A204.1 (cell line): ENCODE data around the gene SPEG.

ENCODE experiments used
- FAIRE-seq: peaks from 2 replicates; lab custom pipeline; 2012; peaks lifted over from hg19 to GRCh38; lab: Jason Lieb, UNC

The SPEG gene

DNA sequence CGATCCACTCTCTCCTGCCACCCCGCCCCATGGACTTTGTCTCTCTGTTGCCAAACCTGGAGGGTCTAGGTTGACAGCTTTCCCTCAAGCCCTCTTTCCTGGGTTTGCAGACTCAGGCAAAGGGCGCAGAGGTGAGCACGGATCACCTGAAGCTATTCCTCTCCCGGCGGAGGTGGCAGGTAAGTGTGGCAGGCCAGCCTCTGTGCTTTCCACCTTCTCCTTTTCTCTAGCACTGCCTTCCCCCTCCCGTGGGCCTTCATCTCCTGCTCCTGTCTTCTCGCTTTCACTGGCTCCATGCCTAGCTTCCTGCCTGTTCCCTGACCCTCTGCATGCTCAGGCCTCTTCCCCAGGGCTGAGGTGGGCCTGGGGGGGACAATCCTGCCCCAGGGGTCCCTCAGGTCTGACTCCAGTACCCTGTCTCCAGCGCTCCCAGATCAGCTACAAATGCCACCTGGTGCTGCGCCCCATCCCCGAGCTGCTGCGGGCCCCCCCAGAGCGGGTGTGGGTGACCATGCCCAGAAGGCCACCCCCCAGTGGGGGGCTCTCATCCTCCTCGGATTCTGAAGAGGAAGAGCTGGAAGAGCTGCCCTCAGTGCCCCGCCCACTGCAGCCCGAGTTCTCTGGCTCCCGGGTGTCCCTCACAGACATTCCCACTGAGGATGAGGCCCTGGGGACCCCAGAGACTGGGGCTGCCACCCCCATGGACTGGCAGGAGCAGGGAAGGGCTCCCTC lies 48.2 kb downstream of the SPEG start:
- FAIRE-seq: no peak

DNA sequence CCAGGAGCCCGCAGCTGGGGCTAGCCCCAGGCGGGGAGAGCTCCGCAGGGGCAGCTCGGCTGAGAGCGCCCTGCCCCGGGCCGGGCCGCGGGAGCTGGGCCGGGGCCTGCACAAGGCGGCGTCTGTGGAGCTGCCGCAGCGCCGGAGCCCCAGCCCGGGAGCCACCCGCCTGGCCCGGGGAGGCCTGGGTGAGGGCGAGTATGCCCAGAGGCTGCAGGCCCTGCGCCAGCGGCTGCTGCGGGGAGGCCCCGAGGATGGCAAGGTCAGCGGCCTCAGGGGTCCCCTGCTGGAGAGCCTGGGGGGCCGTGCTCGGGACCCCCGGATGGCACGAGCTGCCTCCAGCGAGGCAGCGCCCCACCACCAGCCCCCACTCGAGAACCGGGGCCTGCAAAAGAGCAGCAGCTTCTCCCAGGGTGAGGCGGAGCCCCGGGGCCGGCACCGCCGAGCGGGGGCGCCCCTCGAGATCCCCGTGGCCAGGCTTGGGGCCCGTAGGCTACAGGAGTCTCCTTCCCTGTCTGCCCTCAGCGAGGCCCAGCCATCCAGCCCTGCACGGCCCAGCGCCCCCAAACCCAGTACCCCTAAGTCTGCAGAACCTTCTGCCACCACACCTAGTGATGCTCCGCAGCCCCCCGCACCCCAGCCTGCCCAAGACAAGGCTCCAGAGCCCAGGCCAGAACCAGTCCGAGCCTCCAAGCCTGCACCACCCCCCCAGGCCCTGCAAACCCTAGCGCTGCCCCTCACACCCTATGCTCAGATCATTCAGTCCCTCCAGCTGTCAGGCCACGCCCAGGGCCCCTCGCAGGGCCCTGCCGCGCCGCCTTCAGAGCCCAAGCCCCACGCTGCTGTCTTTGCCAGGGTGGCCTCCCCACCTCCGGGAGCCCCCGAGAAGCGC lies 49.1 kb downstream of the SPEG start:
- FAIRE-seq: no peak

DNA sequence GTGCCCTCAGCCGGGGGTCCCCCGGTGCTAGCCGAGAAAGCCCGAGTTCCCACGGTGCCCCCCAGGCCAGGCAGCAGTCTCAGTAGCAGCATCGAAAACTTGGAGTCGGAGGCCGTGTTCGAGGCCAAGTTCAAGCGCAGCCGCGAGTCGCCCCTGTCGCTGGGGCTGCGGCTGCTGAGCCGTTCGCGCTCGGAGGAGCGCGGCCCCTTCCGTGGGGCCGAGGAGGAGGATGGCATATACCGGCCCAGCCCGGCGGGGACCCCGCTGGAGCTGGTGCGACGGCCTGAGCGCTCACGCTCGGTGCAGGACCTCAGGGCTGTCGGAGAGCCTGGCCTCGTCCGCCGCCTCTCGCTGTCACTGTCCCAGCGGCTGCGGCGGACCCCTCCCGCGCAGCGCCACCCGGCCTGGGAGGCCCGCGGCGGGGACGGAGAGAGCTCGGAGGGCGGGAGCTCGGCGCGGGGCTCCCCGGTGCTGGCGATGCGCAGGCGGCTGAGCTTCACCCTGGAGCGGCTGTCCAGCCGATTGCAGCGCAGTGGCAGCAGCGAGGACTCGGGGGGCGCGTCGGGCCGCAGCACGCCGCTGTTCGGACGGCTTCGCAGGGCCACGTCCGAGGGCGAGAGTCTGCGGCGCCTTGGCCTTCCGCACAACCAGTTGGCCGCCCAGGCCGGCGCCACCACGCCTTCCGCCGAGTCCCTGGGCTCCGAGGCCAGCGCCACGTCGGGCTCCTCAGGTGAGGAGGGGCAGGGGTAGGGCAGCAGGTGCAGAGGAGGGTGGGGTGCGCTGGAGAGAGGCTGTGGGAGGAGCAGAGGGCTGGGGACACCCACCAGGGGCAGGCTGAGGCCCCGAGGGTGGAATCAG lies 49.9 kb downstream of the SPEG start:
- FAIRE-seq: no peak

DNA sequence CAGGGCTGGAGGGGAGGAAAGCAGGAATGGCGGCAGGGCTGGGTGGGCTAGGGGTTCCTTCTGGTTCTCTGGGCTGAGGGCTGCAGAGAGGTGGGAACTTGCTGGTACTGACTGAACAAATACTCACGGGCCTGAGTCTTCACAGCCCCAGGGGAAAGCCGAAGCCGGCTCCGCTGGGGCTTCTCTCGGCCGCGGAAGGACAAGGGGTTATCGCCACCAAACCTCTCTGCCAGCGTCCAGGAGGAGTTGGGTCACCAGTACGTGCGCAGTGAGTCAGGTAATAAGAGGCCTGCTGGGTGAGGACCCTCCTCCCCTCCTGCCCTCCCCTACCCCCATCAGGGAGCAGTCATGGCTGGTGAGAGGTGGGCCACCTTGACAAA lies 50.5 kb downstream of the SPEG start:
- no peak for FAIRE-seq

DNA sequence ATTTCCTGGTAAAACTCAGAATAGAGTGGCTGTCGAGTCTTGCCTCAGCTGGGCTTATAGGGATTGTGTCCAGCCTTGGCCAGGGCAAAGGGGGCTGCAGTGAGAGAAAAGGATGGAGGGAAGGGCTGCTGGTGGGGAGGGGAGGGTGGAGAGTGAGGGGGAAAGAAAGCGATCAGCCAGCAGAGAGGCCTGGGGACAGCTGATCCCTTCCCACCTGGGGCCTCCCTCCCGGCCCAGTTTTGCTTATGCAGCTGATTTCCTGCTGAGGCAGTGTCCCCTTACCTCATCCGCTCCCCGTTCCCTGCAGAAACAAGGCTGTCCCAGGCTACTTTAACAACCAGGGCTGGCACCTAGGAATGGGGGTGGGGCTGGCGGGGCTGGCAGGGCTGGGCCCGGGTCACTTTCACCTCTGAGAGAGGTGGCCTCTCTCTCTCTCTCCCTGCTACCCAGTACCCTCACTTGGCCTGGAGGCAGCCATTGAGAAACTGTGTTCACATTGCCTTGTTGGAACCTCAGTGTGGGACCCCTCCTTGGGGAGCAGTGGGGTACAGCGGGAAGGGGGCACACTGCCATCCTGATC lies 51.8 kb downstream of the SPEG start:
- FAIRE-seq: no peak

DNA sequence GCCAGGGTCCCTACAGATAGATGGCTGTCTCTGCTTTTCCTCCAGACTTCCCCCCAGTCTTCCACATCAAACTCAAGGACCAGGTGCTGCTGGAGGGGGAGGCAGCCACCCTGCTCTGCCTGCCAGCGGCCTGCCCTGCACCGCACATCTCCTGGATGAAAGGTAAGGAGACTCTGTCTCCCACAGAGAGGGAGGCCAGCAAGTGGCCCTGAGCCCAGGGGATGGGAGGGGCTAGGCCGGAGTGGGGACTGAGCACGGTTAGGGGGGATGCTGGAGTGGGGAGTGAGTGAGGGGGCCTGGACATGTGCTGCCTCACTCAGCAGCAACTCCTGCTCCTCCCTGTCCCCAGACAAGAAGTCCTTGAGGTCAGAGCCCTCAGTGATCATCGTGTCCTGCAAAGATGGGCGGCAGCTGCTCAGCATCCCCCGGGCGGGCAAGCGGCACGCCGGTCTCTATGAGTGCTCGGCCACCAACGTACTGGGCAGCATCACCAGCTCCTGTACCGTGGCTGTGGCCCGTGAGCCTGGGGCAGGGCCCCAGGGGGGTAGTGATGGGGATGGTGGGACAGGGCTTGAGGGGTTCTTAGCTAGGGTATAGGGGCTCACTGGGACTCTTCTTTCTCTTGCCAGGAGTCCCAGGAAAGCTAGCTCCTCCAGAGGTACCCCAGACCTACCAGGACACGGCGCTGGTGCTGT lies 53.7 kb downstream of the SPEG start:
- FAIRE-seq: no peak

DNA sequence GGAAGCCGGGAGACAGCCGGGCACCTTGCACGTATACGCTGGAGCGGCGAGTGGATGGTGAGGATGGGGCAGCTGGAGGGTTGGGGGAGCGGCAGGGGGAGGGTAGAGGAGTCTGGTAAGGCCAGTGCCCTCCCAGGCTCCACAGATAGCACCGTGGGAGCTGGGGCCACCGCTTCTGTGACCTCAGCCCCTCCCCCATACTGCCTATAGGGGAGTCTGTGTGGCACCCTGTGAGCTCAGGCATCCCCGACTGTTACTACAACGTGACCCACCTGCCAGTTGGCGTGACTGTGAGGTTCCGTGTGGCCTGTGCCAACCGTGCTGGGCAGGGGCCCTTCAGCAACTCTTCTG lies 54.2 kb downstream of the SPEG start:
- FAIRE-seq: no peak

DNA sequence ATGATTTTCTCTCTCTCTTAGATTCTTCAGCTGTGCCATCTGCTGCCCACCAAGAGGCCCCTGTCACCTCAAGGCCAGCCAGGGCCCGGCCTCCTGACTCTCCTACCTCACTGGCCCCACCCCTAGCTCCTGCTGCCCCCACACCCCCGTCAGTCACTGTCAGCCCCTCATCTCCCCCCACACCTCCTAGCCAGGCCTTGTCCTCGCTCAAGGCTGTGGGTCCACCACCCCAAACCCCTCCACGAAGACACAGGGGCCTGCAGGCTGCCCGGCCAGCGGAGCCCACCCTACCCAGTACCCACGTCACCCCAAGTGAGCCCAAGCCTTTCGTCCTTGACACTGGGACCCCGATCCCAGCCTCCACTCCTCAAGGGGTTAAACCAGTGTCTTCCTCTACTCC lies 54.7 kb downstream of the SPEG start:
- no peak for FAIRE-seq

DNA sequence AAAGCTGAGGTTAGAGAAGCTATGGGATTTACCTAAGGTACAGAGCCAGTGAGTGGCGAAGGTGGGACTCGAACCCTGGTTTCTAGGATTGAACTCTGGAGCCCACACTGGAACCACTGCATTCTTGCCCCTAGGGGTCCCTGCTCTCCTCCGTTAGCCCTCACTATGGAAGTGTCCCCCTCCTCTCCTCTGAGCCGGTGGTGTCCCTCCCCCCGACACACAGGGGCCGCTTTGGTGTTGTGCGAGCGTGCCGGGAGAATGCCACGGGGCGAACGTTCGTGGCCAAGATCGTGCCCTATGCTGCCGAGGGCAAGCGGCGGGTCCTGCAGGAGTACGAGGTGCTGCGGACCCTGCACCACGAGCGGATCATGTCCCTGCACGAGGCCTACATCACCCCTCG lies 55.5 kb downstream of the SPEG start:
- no peak for FAIRE-seq

DNA sequence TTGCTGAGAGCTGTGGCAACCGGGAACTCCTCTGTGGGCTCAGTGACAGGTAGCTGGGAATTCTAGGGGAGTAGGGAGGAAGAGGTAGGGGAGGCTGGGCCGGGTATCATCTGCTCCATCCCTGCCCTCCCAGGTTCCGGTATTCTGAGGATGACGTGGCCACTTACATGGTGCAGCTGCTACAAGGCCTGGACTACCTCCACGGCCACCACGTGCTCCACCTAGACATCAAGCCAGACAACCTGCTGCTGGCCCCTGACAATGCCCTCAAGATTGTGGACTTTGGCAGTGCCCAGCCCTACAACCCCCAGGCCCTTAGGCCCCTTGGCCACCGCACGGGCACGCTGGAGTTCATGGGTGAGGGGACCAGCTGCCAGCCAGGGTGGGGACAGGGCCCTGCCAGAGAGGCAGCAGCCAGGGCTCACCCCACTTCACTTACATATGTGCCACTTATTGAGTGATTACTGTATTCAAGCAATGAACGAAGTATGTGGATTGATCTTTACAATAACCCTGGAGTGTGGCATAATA lies 56.0 kb downstream of the SPEG start:
- no peak for FAIRE-seq

DNA sequence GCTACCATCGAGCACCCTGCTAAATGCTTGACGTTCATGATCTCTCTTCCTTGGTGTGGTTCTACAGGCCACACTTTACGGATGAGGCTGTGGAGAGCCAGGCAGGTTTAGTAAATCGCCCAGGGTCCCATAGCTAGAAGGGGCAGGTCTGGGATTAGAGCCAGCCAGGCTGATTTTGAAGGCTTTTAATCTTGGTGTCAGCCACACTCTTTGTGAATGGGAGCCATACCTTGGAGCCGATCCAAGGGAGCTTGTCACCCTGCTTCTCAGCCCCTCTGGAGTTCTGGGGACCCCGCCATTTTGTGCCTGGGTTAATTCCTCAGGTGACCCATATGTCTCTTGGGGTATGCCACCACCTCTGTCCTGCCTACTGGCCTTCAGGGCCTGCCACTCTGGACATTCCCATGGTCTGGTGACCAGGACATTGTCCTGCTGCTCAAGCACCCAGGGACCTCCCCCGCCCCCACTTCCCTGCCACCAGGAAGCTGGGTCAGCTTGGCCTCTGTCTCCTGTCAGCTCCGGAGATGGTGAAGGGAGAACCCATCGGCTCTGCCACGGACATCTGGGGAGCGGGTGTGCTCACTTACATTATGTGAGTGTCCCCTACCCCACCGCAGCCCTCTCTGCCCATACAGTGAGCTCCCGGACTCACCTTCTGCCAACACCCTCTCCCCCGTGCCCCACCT lies 56.8 kb downstream of the SPEG start:
- no peak for FAIRE-seq

DNA sequence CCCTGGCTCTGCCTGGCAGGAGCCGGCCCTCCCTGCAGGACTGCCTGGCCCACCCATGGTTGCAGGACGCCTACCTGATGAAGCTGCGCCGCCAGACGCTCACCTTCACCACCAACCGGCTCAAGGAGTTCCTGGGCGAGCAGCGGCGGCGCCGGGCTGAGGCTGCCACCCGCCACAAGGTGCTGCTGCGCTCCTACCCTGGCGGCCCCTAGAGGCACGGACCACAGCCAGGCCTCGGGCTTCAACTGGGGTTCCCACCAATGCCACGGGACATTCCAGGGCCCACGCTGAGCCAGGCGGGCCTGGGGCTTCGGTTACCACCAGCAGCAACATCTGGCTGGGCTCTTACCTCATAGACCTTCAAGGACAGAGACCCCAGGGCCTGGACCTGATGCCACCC lies 57.9 kb downstream of the SPEG start:
- no peak for FAIRE-seq

DNA sequence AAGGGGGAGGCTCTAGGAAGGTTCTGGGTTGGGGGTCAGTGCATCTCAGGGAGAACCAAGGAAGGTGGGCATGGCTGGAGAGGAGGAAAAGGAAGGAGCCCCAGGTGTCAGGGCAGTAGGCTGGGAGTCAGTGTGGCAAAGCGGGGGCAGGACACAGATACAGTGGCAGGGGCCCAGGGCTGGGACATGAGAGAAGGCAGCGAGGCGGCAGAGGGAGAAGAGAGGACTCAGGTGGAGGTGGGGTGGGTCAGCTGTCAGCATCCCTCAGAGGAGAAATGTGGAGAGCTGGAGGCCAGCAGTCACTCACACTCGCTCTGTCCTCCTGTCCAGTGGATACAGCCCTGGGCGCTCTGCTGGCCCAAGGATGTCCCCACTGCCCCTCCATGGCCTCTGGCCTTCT lies 58.4 kb downstream of the SPEG start:
- FAIRE-seq: no peak

DNA sequence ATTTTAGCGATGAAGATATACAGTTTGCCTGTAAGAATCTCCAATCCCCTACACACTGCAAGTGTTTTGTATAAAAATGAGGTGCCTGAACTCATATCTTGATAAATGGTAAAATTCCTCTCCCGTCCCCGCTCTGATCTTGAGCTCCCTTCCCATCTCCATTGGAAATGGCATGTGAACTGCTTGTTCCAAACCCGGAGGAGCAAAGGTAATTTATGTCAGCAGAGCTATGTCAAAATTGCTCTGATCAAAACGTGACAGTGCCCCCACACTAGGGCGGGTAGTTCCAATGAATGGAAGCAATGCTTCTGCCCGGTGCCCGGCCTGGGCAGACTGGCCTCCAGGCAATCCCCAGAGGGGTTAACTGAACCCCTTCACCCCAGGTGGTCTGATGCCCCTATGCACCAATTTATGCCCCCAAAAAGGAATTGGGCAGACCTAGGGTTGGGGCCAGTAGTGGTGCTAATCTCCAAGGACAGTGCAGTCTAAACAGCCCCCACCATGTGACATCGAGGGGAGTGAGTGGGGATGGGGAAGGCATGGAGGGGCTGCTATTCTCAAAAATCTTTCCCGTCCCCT lies 60.4 kb downstream of the SPEG start:
- no peak for FAIRE-seq

DNA sequence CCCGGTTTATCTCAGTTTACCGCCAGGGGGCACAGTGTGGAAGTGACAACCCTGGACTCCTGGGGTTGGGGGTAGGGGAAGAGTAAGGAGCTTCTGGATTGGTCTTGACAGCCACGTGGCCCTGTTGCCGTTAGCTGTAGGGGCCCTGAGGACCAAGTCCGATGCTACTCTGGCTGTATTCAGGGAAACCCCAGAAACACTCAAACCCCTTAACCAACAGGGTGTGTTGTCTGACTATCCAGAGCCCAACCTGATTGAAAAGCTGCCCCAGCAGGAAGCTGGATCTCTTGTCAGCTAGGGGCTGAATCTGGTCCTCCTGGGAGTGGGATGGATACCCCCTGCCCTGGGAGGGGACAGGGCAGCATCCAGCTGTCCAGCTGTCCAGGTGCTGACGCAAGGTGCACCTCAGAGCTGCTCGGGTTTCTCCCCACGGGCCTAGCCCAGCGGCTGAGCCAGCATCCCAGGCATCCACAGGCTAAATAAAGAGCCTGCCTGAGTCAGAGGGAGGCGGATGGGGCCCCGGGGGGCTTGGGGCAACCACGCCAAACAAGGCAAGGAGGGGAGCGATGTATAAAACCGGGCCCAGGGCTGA lies 61.0 kb downstream of the SPEG start:
- FAIRE-seq: no peak

DNA sequence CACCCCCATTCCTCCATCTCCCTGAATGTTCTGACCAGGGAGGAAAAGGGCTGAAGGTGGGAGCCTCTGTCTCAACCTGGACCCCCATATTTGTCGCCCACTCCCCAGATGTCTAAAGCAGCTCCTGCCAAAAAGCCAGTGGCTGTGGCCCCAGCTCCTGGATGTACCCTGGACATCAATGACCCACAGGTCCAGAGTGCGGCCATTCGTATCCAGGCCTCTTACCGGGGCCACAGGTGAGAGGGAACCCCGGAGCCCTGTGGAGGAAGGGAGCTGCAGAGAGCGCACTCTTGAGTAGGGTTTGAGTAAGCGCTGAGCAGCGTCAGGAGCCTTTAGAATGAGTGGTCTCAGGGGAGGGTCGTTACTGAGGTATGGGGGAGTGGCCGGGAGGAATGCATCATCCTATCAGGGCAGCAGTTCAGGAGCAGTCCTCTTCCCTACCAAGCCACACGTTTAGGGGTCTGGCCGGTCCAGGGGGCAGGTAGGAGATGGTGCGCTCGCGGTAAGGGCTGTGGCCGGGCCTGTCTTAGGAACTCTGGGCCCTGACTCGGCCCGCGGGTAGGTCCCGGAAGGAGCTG lies 61.7 kb downstream of the SPEG start:
- no peak for FAIRE-seq

DNA sequence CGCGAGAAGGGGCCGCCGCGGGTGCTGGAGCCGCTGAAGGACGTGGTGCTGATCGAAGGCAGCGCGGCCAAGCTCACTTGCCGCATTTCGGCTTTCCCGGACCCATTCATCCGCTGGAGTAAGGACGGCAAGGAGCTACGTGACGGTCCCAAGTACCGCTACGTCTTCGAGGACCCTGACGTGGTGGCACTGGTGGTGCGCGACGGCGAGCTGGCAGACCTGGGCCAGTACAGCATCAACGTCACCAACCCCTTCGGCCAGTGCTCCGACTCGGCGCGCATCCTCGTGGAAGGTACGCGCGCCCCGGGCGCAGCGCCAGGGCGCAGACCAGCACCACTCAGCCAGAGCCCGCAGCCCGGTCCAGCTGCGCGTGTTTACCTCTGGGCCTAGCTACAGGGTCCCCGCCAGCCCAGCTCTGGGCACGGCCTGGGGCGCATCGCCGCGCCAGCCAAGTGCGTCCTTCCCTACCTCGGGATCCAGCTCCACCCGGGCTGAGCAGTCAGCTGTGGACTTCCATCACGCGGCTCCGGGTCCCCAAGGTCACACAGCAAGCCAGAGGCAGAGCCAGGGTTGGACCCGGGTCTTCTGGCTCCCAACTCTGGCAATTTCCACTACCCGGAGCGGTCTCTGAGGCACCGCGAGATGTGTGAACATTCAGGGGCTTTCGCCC lies 62.3 kb downstream of the SPEG start:
- no peak for FAIRE-seq

DNA sequence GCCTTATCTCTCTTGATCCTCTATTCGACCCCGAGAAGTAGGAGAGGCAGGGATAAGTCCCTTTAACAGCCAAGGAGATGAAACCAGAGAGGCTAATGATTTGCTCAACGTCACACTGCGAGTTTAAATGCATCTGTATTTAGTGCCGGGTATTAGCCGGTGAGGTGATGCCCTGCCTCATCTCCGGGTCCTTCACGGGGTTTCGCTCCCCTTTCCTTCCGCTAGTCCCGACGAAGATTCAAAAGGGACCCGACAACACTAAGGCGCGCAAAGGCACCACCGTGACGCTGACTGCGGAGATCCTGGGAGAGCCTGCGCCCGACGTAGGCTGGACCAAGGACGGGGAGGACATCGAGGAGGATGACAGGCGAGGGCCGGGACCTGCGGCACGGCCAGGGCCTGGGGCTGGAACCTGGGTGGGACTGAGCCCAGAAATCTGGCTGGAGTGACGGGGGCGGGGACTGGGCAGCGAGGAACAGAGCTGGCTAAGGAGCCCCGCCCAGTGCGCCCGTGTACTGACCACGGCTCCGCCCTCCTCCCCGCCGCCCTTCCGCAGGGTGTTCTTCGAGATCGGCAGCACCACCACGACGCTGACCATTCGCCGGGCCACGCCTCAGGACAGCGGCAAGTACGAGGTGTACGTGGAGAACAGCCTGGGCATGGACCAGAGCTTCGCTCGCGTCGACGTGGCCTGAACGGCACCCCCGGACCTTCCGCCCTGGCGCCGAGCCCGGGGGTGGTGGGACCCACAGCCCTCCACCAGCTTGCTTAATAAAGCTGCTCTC lies 63.0 kb downstream of the SPEG start:
- FAIRE-seq: no peak
